Esophagus muscularis mucosa (tissue), 4 donors: ENCODE data around the gene LRMDA. TPM values are rescaled to one million over a fixed set of nuclear protein-coding genes. Genes with fewer than 3 reads are reported as not detected.
A peak's percentile ranks its signal among the peaks of the same experiment; 100 is the strongest.

Source experiments
- DNase-seq: peaks from one replicate; pipeline ENCODE4 v3.0.0-alpha.2; 2017; ENCODE audit errors: extremely low spot score
- H3K27ac ChIP-seq, 4 donors: fragments of 200-600 bp; sonication (generic); replicated peaks in 1 of 4; 1 replicate in 3 of 4; 2 replicates in 1 of 4; pipeline ENCODE4 v1.5.1; 2016 to 2019; ENCODE audit warnings: mild to moderate bottlenecking in 1 of 4
- H3K27me3 ChIP-seq, 4 donors: fragments of 200-600 bp; sonication (generic); one replicate each; pipeline versions ENCODE4 v1.5.1 to v1.6.0; 2016 to 2019
- H3K36me3 ChIP-seq, 4 donors: fragments of 200-600 bp; sonication (generic); one replicate each; pipeline ENCODE4 v1.5.1; 2016 to 2019
- H3K4me1 ChIP-seq, 4 donors: fragments of 200-600 bp; sonication (generic); one replicate each; pipeline ENCODE4 v1.5.1; 2016 to 2019
- H3K4me3 ChIP-seq, 4 donors: fragments of 200-600 bp; sonication (generic); 1 replicate in 2 of 4; 2 replicates in 2 of 4; pipeline ENCODE4 v1.5.1; 2016 to 2019; ENCODE audit warnings: mild to moderate bottlenecking in 4 of 4, moderate library complexity in 1 of 4
- H3K9me3 ChIP-seq, 4 donors: fragments of 200-600 bp; sonication (generic); 1 replicate in 3 of 4; 2 replicates in 1 of 4; pipeline ENCODE4 v1.5.1; 2016 to 2019
- CTCF ChIP-seq, 3 experiments: fragments of 200-600 bp in 2 of 3; fragments of 450-650 bp in 1 of 3; sonication (generic) in 2 of 3; IDR thresholded peaks; one replicate each; pipeline ENCODE4 v1.5.1; 2017 to 2019; ENCODE audit warnings: antibody characterized with exemption in 3 of 3, mild to moderate bottlenecking in 2 of 3, moderate library complexity in 1 of 3
- EP300 ChIP-seq: sonication (generic); formaldehyde crosslinking; IDR thresholded peaks from one replicate; pipeline ENCODE4 v1.6.1; 2017; ENCODE audit warnings: antibody characterized with exemption
- POLR2A ChIP-seq: fragments of 450-650 bp; IDR thresholded peaks from one replicate; pipeline ENCODE4 v1.6.1; 2017; ENCODE audit warnings: antibody characterized with exemption, moderate library complexity, mild to moderate bottlenecking, low read depth
- POLR2AphosphoS5 ChIP-seq, 2 donors: sonication (generic); formaldehyde crosslinking; IDR thresholded peaks; one replicate each; pipeline ENCODE4 v1.6.1; 2017; ENCODE audit warnings: antibody characterized with exemption in 2 of 2
- WGBS: methylation state at CpG from one replicate; pipeline ENCODE4 v1.1.5; 2018; 5-methylcytosine and 5-hydroxymethylcytosine counted together
- intact Hi-C: fragments of 100-400 bp; cut with DNase I; formaldehyde crosslinking; loops from one replicate; pipeline ENCODE4 v1.15.1; 2023
- total RNA-seq, 4 donors: library from RNA; depleted of rRNA; stranded (reverse); fragments of >200 nt; gene quantifications; one replicate each; pipeline versions ENCODE4 v1.1.0 to v1.2.1, GENCODE V29; 2016

LRMDA gene
- total RNA-seq, 4 donors from 2014 or later = 14.3 to 34.9 (median 26.5) TPM

- no peaks in the 10 kb centered on the region for H3K27me3 ChIP-seq
- no peak overlapping the region for H3K4me3 ChIP-seq
- peaks cover 0 to 11% (median 3%) of the 10 kb centered on the region in 4 donors for H3K9me3 ChIP-seq
- no peaks in the 10 kb centered on the region for H3K36me3 ChIP-seq
- WGBS = 77% methylated on average over 3 of the region's 3 CpGs
- no peak for DNase-seq
- intact Hi-C loops = no loop called here
- TF ChIP-seq POLR2A (no peak), CTCF (IDR thresholded peaks at IDR 0.05) (no peak), EP300 (no peak), POLR2AphosphoS5 (IDR thresholded peaks at IDR 0.05) (no peak)
- H3K4me1 ChIP-seq = peaks cover 6 to 14% (median 7%) of the 10 kb centered on the region in 4 donors
- H3K27ac ChIP-seq = no peak overlapping the region
These were observed 977.2 kb downstream of the LRMDA start for GRCh38 chr10:76408646-76409045.

- WGBS = 82% methylated on average over 8 of the region's 8 CpGs
- TF ChIP-seq POLR2AphosphoS5 (IDR thresholded peaks at IDR 0.05) = peak in 1 of 2 donors; percentile 63
- no peak for TF ChIP-seq CTCF (IDR thresholded peaks at IDR 0.05)
- DNase-seq = no peak
- Histone ChIP-seq H3K27ac (no peak overlapping the region), H3K4me3 (no peak overlapping the region), H3K4me1 (peaks cover 6 to 14% (median 7%) of the 10 kb centered on the region in 4 donors), H3K9me3 (no peaks in the 10 kb centered on the region), H3K36me3 (no peaks in the 10 kb centered on the region), H3K27me3 (no peaks in the 10 kb centered on the region)
- intact Hi-C loops = loop anchor here (10.0 kb wide), 1 partner anchor 103 kb away; no protein-coding TSS in a partner anchor
These were observed 980.5 kb downstream of the LRMDA start for GRCh38 chr10:76411729-76412435.

GRCh38 chr10:76415554-76415953 lies 984.1 kb downstream of the LRMDA start:
- TF ChIP-seq CTCF (IDR thresholded peaks at IDR 0.05) (no peak), EP300 (no peak), POLR2AphosphoS5 (IDR thresholded peaks at IDR 0.05) (no peak), POLR2A (no peak)
- H3K9me3 ChIP-seq = no peaks in the 10 kb centered on the region
- intact Hi-C loops = loop anchor here (10.0 kb wide), 1 partner anchor 99 kb away; no protein-coding TSS in a partner anchor
- H3K4me1 ChIP-seq = no peaks in the 10 kb centered on the region
- no peak overlapping the region for H3K4me3 ChIP-seq
- H3K27me3 ChIP-seq = no peaks in the 10 kb centered on the region
- DNase-seq = no peak
- WGBS = over 99% methylated on average over 7 of the region's 7 CpGs
- no peaks in the 10 kb centered on the region for H3K36me3 ChIP-seq
- no peak overlapping the region for H3K27ac ChIP-seq

GRCh38 chr10:76416642-76417041 lies 985.2 kb downstream of the LRMDA start:
- WGBS = 95% methylated on average over 4 of the region's 4 CpGs
- no peaks in the 10 kb centered on the region for H3K27me3 ChIP-seq
- DNase-seq = no peak
- H3K27ac ChIP-seq = no peak overlapping the region
- H3K36me3 ChIP-seq = no peaks in the 10 kb centered on the region
- no peaks in the 10 kb centered on the region for H3K4me1 ChIP-seq
- no peak overlapping the region for H3K4me3 ChIP-seq
- H3K9me3 ChIP-seq = no peaks in the 10 kb centered on the region
- TF ChIP-seq POLR2AphosphoS5 (IDR thresholded peaks at IDR 0.05) = no peak
- no peak for TF ChIP-seq CTCF (IDR thresholded peaks at IDR 0.05)
- no peak for TF ChIP-seq POLR2A
- no peak for TF ChIP-seq EP300
- intact Hi-C loops = loop anchor here (10.0 kb wide), 1 partner anchor 98 kb away; no protein-coding TSS in a partner anchor

GRCh38 chr10:76420725-76421124 lies 989.3 kb downstream of the LRMDA start:
- no peak overlapping the region for H3K27ac ChIP-seq
- TF ChIP-seq POLR2A (no peak), POLR2AphosphoS5 (IDR thresholded peaks at IDR 0.05) (no peak), EP300 (no peak), CTCF (IDR thresholded peaks at IDR 0.05) (no peak)
- no peaks in the 10 kb centered on the region for H3K36me3 ChIP-seq
- no peaks in the 10 kb centered on the region for H3K9me3 ChIP-seq
- DNase-seq = no peak
- H3K4me1 ChIP-seq = no peaks in the 10 kb centered on the region
- WGBS = 92% methylated on average over 4 of the region's 4 CpGs
- no peak overlapping the region for H3K4me3 ChIP-seq
- intact Hi-C loops = no loop called here
- no peaks in the 10 kb centered on the region for H3K27me3 ChIP-seq
